Measurements from ENCODE around the gene MYRIP.

Gene MYRIP

DNA sequence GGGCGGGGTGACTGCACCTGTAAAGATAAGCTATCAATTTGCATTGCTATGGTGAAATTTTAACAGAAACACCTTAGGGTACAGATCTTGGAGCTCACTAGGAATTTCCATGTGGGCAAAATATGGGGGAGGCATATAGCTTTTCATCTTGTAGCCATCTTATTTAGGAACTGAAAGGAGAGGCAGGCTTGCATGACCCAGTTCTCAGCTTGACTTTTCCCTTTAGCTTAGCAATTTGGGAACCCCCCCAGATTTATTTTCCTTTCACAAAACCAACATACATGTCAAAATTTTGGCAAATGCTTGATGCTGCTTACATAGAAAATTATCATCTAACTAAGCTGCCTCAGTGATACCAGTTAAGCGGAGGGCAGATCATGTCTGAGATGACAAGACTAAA, 445.1 kb downstream of the MYRIP start:
- no peak overlapping the region for H3K9ac ChIP-seq (ENCODE audit: low read length)
- peaks cover 7% of the 10 kb centered on the region; the same call in 1 of the 2 replicates for H3K4me1 ChIP-seq (ENCODE audit: control insufficient read depth, insufficient read depth, low read length)
- H3K36me3 ChIP-seq (ENCODE audit: control insufficient read depth, insufficient read depth, low read length): no peaks in the 10 kb centered on the region
- H3K9me3 ChIP-seq (ENCODE audit: control insufficient read depth, insufficient read depth, low read depth, low read length): no peaks in the 10 kb centered on the region
- no peak overlapping the region for H3K27ac ChIP-seq (ENCODE audit: low read depth, low read length)
- H3K4me3 ChIP-seq (ENCODE audit: low read depth, low read length): no peak overlapping the region
- H3K27me3 ChIP-seq (ENCODE audit: control insufficient read depth, insufficient read depth, low read length): no peaks in the 10 kb centered on the region

DNA sequence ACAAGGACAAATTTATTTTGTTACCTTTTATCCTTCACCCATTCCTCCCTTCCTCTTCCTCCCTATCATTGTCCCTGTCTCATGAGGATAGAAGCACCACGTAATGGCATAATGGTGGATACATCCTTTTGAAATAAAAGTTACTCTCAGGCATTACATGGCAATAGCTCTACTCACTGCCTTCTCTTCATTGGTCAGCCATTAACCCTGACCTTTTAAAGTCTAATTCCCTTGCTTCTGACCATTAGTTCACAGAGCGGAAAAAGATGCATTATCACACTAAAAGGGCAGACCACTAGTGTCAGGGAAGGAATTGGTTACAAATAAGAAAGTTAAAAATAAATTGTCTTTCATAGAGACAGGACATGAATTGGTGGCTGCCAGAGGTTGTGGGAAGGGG, 445.5 kb downstream of the MYRIP start:
- Histone ChIP-seq H3K27ac (ENCODE audit: low read depth, low read length) (no peak overlapping the region), H3K4me3 (ENCODE audit: low read depth, low read length) (no peak overlapping the region), H3K27me3 (ENCODE audit: control insufficient read depth, insufficient read depth, low read length) (no peaks in the 10 kb centered on the region), H3K9ac (ENCODE audit: low read length) (no peak overlapping the region), H3K9me3 (ENCODE audit: control insufficient read depth, insufficient read depth, low read depth, low read length) (no peaks in the 10 kb centered on the region), H3K36me3 (ENCODE audit: control insufficient read depth, insufficient read depth, low read length) (no peaks in the 10 kb centered on the region), H3K4me1 (ENCODE audit: control insufficient read depth, insufficient read depth, low read length) (peaks cover 8% of the 10 kb centered on the region; the same call in 1 of the 2 replicates)

DNA sequence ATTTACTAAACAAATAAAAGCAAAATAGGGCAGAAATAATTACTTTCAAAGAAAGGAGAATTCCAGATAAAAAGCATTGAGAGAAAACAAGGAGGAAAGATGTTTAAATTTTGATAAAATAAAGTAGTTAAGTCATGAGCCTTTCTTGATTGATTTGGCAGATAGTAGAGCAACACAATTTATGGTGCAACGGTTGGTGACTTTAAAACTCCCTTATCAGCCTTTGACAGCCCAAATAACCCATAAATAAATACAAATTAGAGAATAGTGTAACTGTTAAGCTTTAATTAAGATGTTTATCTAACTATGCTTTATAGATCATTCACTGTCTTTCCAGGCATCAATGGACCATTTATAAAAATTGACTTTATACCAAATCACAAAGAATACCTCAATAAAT, 446.1 kb downstream of the MYRIP start:
- H3K27me3 ChIP-seq (ENCODE audit: control insufficient read depth, insufficient read depth, low read length): no peaks in the 10 kb centered on the region
- no peak overlapping the region for H3K9ac ChIP-seq (ENCODE audit: low read length)
- H3K27ac ChIP-seq (ENCODE audit: low read depth, low read length): no peak overlapping the region
- no peaks in the 10 kb centered on the region for H3K9me3 ChIP-seq (ENCODE audit: control insufficient read depth, insufficient read depth, low read depth, low read length)
- no peaks in the 10 kb centered on the region for H3K36me3 ChIP-seq (ENCODE audit: control insufficient read depth, insufficient read depth, low read length)
- no peak overlapping the region for H3K4me3 ChIP-seq (ENCODE audit: low read depth, low read length)
- H3K4me1 ChIP-seq (ENCODE audit: control insufficient read depth, insufficient read depth, low read length): peaks cover 8% of the 10 kb centered on the region; the same call in 1 of the 2 replicates

DNA sequence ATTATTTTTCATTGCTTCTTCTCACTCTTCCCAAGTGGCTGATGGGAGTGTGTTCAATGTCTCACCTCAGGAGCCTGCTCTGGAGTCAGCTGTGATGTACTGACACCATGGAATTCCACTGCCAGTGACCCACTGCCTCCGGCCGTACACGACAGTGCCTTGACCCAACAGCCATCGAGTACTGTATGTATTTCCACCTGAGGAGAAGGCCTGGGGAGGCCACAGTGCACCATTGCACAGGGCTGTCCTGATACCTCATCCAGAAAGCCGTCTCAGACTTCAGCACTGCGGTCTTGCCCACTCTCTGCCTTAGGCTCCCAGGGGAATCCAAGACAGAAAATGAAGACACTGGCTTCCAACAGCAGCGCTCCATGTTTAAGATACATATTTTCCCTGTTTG, 448.7 kb downstream of the MYRIP start:
- Histone ChIP-seq H3K27me3 (ENCODE audit: control insufficient read depth, insufficient read depth, low read length) (no peaks in the 10 kb centered on the region), H3K9ac (ENCODE audit: low read length) (no peak overlapping the region), H3K27ac (ENCODE audit: low read depth, low read length) (no peak overlapping the region), H3K36me3 (ENCODE audit: control insufficient read depth, insufficient read depth, low read length) (no peaks in the 10 kb centered on the region), H3K4me1 (ENCODE audit: control insufficient read depth, insufficient read depth, low read length) (peaks cover 8% of the 10 kb centered on the region; the same call in 1 of the 2 replicates), H3K4me3 (ENCODE audit: low read depth, low read length) (no peak overlapping the region), H3K9me3 (ENCODE audit: control insufficient read depth, insufficient read depth, low read depth, low read length) (no peaks in the 10 kb centered on the region)

DNA sequence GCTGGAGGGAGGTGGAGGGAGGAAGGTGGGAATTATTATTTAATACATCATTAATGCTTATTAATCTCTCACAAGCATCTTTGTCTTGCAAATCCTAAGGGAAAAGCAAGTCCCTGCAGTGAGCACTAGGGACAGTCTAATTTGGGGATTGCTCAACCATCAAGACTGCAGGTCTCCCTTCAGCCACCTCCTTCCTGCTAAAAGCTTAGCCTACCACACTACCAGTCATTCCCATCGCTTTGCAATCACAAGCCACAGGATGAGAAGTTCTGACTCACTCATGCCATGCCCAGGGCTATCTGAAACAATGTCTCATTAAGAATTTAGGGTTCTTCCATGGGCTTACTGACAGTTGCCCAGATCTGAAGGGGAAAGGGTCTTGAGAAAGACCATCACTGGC, 449.1 kb downstream of the MYRIP start:
- H3K36me3 ChIP-seq (ENCODE audit: control insufficient read depth, insufficient read depth, low read length): no peaks in the 10 kb centered on the region
- H3K4me1 ChIP-seq (ENCODE audit: control insufficient read depth, insufficient read depth, low read length): peaks cover 8% of the 10 kb centered on the region; the same call in 1 of the 2 replicates
- H3K9me3 ChIP-seq (ENCODE audit: control insufficient read depth, insufficient read depth, low read depth, low read length): no peaks in the 10 kb centered on the region
- no peaks in the 10 kb centered on the region for H3K27me3 ChIP-seq (ENCODE audit: control insufficient read depth, insufficient read depth, low read length)
- H3K9ac ChIP-seq (ENCODE audit: low read length): no peak overlapping the region
- no peak overlapping the region for H3K27ac ChIP-seq (ENCODE audit: low read depth, low read length)
- H3K4me3 ChIP-seq (ENCODE audit: low read depth, low read length): no peak overlapping the region

DNA sequence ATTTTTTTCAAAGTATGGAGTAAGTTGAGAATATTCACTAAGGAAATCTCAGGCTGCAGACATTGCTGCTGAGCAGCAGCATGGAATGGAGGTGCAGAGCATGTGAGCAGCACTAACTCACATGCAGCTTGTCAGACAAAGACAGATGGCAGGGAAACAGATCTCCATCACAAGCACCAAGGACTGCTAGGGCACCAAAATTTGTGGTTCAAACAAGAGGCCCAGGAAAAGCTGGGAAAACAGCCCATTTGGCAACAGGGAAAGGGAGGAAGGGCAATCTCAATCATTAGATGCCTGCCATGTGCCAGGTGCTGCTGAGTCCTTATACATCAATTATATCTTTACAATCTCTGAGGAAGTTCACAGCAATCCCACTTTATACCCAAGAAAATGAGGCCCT, 452.9 kb downstream of the MYRIP start:
- no peaks in the 10 kb centered on the region for H3K27me3 ChIP-seq (ENCODE audit: control insufficient read depth, insufficient read depth, low read length)
- H3K4me3 ChIP-seq (ENCODE audit: low read depth, low read length): no peak overlapping the region
- no peaks in the 10 kb centered on the region for H3K9me3 ChIP-seq (ENCODE audit: control insufficient read depth, insufficient read depth, low read depth, low read length)
- no peaks in the 10 kb centered on the region for H3K36me3 ChIP-seq (ENCODE audit: control insufficient read depth, insufficient read depth, low read length)
- peaks cover 4% of the 10 kb centered on the region; the same call in 1 of the 2 replicates for H3K4me1 ChIP-seq (ENCODE audit: control insufficient read depth, insufficient read depth, low read length)
- no peak overlapping the region for H3K27ac ChIP-seq (ENCODE audit: low read depth, low read length)
- no peak overlapping the region for H3K9ac ChIP-seq (ENCODE audit: low read length)

DNA sequence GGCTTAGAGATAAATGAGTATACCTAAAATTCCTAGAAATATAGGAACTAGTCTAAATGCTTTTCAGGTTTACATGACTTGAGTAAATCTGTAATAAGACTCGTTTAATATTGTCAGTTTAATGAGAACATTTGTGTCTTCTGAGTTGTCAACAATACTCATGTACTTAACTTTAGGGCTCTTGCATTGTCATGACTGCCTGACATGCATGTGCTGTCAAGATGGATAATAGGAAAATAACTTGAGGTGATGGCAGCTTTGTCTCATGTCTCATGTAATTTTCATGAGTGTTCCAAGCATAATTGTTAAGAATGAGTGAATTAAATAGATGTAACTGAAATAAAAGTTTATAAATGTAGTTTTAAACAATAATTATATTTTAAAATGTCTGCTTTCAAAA, 455.0 kb downstream of the MYRIP start:
- peaks cover under 1% of the 10 kb centered on the region; the same call in 1 of the 2 replicates for H3K4me1 ChIP-seq (ENCODE audit: control insufficient read depth, insufficient read depth, low read length)
- no peaks in the 10 kb centered on the region for H3K27me3 ChIP-seq (ENCODE audit: control insufficient read depth, insufficient read depth, low read length)

DNA sequence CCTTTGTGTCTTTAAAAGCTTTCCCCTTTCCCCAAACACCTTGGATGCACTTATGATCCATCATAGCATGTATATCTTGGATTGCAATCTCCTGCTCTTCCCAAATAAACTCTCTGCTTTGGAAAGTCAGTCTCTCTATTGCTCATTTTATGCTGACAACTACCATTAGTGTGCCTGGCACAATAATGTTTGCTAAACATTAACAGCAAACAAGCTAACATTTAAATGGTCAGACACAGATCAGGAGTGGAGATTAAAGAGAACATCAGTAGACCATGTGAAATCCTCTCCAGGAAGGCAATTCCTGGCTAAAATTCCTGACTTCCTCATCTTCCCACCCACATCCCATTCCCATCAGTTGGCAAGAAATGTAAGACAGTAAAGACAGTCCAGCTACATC, 455.8 kb downstream of the MYRIP start:
- Histone ChIP-seq H3K4me1 (ENCODE audit: control insufficient read depth, insufficient read depth, low read length) (no peaks in the 10 kb centered on the region), H3K36me3 (ENCODE audit: control insufficient read depth, insufficient read depth, low read length) (no peaks in the 10 kb centered on the region), H3K27me3 (ENCODE audit: control insufficient read depth, insufficient read depth, low read length) (no peaks in the 10 kb centered on the region), H3K9me3 (ENCODE audit: control insufficient read depth, insufficient read depth, low read depth, low read length) (no peaks in the 10 kb centered on the region), H3K4me3 (ENCODE audit: low read depth, low read length) (no peak overlapping the region), H3K27ac (ENCODE audit: low read depth, low read length) (no peak overlapping the region), H3K9ac (ENCODE audit: low read length) (no peak overlapping the region)

More for the DNA sequence above, 455.0 kb downstream of the MYRIP start:
- H3K9ac ChIP-seq (ENCODE audit: low read length): no peak overlapping the region
- no peak overlapping the region for H3K27ac ChIP-seq (ENCODE audit: low read depth, low read length)
- no peak overlapping the region for H3K4me3 ChIP-seq (ENCODE audit: low read depth, low read length)
- no peaks in the 10 kb centered on the region for H3K36me3 ChIP-seq (ENCODE audit: control insufficient read depth, insufficient read depth, low read length)
- no peaks in the 10 kb centered on the region for H3K9me3 ChIP-seq (ENCODE audit: control insufficient read depth, insufficient read depth, low read depth, low read length)

DNA sequence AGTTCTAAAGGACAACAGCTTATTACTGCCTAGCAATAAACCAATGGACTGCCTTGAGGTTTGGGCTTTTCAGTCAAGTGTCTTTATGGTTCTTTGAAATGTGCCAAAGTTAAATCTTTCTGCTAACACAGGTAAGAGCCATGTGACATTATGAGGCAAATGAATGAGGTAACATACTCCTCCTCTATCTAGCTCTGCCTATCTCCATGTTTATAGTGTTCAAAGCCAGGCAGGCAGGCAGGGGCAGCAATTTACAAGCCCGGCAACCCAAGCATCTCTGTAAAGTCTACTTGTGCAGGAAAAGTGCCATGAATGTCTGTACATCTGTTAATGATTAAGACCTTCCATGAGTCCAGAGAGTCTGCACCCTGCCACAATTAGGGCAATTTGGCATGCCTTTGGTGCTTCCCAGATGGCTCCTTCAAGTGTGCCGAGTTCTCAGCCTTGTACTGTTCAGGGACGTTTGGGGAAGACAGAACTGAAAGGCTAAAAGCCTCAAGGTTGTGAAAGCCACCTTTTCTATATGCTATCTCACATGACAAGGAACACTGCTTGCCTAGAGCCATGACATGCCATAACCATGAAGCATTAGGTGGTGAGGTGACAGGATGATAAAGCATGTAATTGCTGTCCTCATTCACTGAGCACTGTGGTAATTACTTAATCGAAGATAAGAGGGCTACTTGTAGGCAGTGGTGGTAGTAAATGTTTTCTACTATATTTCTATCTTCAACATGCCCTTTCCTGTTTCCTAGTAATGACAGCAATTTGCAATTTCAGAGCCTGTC, 458.7 kb downstream of the MYRIP start:
- Histone ChIP-seq H3K27me3 (ENCODE audit: control insufficient read depth, insufficient read depth, low read length) (no peaks in the 10 kb centered on the region), H3K9ac (ENCODE audit: low read length) (no peak overlapping the region)

DNA sequence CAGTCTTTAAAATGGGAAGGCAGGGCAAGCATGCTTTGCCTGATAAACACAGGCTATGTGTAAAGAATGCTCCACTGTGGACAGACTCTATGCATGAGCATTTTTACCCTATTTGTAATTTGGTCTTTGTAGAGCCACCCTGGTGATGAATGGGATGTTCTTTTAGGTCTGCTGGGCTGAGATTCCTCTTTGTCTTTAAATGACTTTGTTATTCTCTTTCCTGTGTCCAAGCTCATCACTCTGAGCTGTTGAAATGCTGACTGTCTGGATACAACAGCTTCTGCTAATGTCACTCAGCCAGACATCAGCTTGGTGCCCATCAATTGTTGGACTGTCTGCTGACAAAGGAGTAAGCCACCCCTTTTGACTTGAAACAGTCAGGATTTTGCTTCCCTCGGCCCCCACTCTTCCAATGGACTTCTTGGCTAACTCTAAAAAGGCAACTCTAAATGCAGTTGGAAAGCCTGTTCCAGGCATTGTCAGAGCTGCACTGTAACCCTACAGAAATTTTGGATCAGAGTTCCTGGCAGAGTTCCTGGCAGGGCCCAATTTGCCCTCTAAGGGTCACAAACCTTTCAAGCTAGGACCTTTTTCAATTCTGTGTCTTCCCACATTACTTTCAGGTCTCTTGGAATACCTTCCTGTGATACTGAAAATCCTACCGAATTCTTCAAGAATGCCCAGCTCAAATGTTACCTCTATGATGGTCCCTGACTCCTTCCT, 459.6 kb downstream of the MYRIP start:
- H3K4me3 ChIP-seq (ENCODE audit: low read depth, low read length): no peak overlapping the region
- H3K4me1 ChIP-seq (ENCODE audit: control insufficient read depth, insufficient read depth, low read length): no peaks in the 10 kb centered on the region
- H3K27ac ChIP-seq (ENCODE audit: low read depth, low read length): no peak overlapping the region
- no peak overlapping the region for H3K9ac ChIP-seq (ENCODE audit: low read length)
- no peaks in the 10 kb centered on the region for H3K9me3 ChIP-seq (ENCODE audit: control insufficient read depth, insufficient read depth, low read depth, low read length)
- no peaks in the 10 kb centered on the region for H3K36me3 ChIP-seq (ENCODE audit: control insufficient read depth, insufficient read depth, low read length)
- H3K27me3 ChIP-seq (ENCODE audit: control insufficient read depth, insufficient read depth, low read length): no peaks in the 10 kb centered on the region

More for the DNA sequence above, 458.7 kb downstream of the MYRIP start:
- H3K4me3 ChIP-seq (ENCODE audit: low read depth, low read length): no peak overlapping the region
- H3K27ac ChIP-seq (ENCODE audit: low read depth, low read length): no peak overlapping the region
- no peaks in the 10 kb centered on the region for H3K4me1 ChIP-seq (ENCODE audit: control insufficient read depth, insufficient read depth, low read length)
- no peaks in the 10 kb centered on the region for H3K9me3 ChIP-seq (ENCODE audit: control insufficient read depth, insufficient read depth, low read depth, low read length)
- no peaks in the 10 kb centered on the region for H3K36me3 ChIP-seq (ENCODE audit: control insufficient read depth, insufficient read depth, low read length)

DNA sequence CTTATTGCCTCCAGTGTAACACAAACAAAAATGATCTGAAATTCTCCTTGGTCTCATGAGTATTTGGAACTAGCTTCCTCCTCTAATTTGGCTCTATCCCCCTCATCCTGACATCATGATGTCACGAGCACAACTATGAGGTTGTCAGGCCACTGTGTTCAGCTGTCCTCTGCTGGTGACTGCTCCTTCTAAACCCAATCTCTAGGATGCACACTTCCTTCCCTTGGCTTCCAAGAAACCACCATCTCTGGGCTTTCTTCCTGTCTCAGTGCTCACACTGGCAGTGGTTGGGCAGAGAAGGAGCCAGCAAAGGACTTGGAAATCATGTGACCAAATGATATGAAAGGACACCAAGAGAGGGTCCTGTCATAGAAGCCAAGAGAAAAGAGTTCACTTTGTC, 469.4 kb downstream of the MYRIP start:
- Histone ChIP-seq H3K9me3 (ENCODE audit: control insufficient read depth, insufficient read depth, low read depth, low read length) (no peaks in the 10 kb centered on the region), H3K27me3 (ENCODE audit: control insufficient read depth, insufficient read depth, low read length) (no peaks in the 10 kb centered on the region), H3K27ac (ENCODE audit: low read depth, low read length) (no peak overlapping the region), H3K9ac (ENCODE audit: low read length) (no peak overlapping the region), H3K4me1 (ENCODE audit: control insufficient read depth, insufficient read depth, low read length) (no peaks in the 10 kb centered on the region), H3K4me3 (ENCODE audit: low read depth, low read length) (no peak overlapping the region), H3K36me3 (ENCODE audit: control insufficient read depth, insufficient read depth, low read length) (no peaks in the 10 kb centered on the region)

Data from HUES6 (cell line).